Lower leg skin (tissue), 3 donors: ENCODE measurements around the gene OR5B21.

Source experiments
- POLR2A ChIP-seq, 2 donors: fragments of 450-650 bp; IDR thresholded peaks; one replicate each; pipeline ENCODE4 v1.6.1; 2016 to 2017; ENCODE audit warnings: antibody characterized with exemption in 2 of 2, mild to moderate bottlenecking in 1 of 2, moderate library complexity in 1 of 2
- TF ChIP-seq, protein P1 (sequence below), 3 donors: fragments of 450-650 bp; IDR thresholded peaks; one replicate each; pipeline ENCODE4 v1.5.1; 2016; ENCODE audit warnings: antibody characterized with exemption in 3 of 3, mild to moderate bottlenecking in 3 of 3, moderate library complexity in 2 of 3

DNA sequence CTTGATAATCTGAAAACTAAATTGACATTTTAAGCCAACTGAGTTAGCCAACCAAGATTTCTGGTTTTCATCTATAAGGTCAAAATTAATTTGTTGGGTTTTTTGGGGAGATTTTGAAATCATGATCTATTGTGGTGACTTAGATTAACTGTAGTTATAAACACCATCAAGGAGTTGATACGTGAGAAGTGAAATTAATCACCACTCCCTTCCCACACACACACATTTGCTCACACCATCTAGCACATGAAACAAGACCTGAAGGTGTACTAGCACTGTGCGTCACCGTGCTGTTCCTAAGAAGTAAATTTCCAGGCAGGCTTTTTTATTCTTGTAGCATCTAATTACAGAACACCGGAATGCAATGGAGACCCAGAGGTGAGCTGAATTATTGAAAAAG lies 2.1 kb downstream of the OR5B21 start:
- TF ChIP-seq, protein P1, sequence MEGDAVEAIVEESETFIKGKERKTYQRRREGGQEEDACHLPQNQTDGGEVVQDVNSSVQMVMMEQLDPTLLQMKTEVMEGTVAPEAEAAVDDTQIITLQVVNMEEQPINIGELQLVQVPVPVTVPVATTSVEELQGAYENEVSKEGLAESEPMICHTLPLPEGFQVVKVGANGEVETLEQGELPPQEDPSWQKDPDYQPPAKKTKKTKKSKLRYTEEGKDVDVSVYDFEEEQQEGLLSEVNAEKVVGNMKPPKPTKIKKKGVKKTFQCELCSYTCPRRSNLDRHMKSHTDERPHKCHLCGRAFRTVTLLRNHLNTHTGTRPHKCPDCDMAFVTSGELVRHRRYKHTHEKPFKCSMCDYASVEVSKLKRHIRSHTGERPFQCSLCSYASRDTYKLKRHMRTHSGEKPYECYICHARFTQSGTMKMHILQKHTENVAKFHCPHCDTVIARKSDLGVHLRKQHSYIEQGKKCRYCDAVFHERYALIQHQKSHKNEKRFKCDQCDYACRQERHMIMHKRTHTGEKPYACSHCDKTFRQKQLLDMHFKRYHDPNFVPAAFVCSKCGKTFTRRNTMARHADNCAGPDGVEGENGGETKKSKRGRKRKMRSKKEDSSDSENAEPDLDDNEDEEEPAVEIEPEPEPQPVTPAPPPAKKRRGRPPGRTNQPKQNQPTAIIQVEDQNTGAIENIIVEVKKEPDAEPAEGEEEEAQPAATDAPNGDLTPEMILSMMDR (IDR thresholded peaks at IDR 0.05) = no peak
- no peak for TF ChIP-seq POLR2A (IDR thresholded peaks at IDR 0.05)
